ENCODE data around the gene FCN3.
A peak's percentile ranks its signal among the peaks of the same experiment; 100 is the strongest.

GRCh38 chr1:27349784-27350662 lies 24.6 kb downstream of the FCN3 start:
- no peak for TF ChIP-seq EP300 (IDR thresholded peaks at IDR 0.05)
- TF ChIP-seq, protein P1, sequence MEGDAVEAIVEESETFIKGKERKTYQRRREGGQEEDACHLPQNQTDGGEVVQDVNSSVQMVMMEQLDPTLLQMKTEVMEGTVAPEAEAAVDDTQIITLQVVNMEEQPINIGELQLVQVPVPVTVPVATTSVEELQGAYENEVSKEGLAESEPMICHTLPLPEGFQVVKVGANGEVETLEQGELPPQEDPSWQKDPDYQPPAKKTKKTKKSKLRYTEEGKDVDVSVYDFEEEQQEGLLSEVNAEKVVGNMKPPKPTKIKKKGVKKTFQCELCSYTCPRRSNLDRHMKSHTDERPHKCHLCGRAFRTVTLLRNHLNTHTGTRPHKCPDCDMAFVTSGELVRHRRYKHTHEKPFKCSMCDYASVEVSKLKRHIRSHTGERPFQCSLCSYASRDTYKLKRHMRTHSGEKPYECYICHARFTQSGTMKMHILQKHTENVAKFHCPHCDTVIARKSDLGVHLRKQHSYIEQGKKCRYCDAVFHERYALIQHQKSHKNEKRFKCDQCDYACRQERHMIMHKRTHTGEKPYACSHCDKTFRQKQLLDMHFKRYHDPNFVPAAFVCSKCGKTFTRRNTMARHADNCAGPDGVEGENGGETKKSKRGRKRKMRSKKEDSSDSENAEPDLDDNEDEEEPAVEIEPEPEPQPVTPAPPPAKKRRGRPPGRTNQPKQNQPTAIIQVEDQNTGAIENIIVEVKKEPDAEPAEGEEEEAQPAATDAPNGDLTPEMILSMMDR (IDR thresholded peaks at IDR 0.05), result peak in 1 of 3 donors; percentile 6

All from ovary (tissue), 3 donors.